ENCODE results near the gene MYH14.

DNA sequence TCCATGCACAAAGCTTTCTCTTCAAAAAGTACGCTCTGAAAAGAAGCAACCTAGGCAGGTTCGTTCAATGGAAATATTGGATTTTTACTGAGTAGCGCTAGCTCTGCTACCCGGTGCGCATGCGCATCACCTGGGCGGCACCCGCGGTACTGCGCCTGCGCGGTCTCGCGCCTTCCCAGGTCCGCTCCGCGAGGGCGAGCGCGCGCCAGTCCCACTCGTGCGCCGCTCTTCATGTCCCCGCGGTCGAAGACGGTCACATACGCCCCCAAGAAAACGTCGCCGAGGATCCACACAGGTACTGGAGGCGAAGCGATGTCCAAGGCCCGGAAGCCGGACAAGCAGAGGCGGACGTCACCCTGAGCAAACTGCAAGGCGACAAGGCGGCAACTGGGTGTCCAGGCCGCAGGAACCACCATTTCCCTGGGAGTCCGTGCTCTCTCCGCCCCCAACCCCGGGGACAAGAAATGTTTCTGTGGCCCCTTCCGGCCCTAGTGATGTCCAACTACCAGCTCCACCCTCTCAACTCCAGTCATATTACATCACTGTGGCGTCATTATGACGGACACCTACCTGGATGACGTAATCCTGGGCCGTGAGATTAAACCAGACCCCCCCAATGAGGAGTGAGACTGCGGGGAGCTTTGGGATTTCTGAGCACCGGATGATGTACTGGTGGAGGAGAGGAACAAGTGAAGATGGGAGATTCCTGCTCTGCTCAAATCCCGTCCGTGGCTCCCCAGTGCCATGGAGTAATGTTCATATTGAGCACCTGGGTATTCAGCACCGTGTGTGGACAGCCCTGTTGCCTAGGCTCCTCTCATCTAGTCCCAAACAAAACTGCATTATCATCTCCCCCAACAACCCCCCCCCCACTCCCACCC is 130.6 kb downstream of the MYH14 start:
- TF ChIP-seq, protein P1, sequence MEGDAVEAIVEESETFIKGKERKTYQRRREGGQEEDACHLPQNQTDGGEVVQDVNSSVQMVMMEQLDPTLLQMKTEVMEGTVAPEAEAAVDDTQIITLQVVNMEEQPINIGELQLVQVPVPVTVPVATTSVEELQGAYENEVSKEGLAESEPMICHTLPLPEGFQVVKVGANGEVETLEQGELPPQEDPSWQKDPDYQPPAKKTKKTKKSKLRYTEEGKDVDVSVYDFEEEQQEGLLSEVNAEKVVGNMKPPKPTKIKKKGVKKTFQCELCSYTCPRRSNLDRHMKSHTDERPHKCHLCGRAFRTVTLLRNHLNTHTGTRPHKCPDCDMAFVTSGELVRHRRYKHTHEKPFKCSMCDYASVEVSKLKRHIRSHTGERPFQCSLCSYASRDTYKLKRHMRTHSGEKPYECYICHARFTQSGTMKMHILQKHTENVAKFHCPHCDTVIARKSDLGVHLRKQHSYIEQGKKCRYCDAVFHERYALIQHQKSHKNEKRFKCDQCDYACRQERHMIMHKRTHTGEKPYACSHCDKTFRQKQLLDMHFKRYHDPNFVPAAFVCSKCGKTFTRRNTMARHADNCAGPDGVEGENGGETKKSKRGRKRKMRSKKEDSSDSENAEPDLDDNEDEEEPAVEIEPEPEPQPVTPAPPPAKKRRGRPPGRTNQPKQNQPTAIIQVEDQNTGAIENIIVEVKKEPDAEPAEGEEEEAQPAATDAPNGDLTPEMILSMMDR (IDR thresholded peaks at IDR 0.05; ENCODE audit: low read depth, low read length, poor library complexity, severe bottlenecking) = no peak
- no peak for TF ChIP-seq EZH2phosphoT487 (IDR thresholded peaks at IDR 0.05; ENCODE audit: borderline replicate concordance, low read length)

Measured in DOHH2 (cell line).